Spleen (tissue), 7 donors: Measurements from ENCODE around the gene PAX3.

ENCODE experiments used
- CTCF ChIP-seq, 11 experiments: fragments of 200-600 bp in 7 of 11; fragments of 450-650 bp in 4 of 11; sonication (generic) in 4 of 11; IDR thresholded peaks in 8 of 11; conservative IDR thresholded peaks in 3 of 11; 1 replicate in 7 of 11; 2 replicates in 4 of 11; pipeline versions ENCODE4 v1.4.0 to v1.8.0; 2016 to 2021; ENCODE audit warnings: antibody characterized with exemption in 11 of 11, inconsistent platforms in 4 of 11, mild to moderate bottlenecking in 1 of 11
- POLR2A ChIP-seq, 3 donors: fragments of 450-650 bp; IDR thresholded peaks; one replicate each; pipeline ENCODE4 v1.5.1; 2017; ENCODE audit warnings: antibody characterized with exemption in 3 of 3, mild to moderate bottlenecking in 1 of 3
- POLR2AphosphoS5 ChIP-seq, 3 donors: sonication (generic); formaldehyde crosslinking; IDR thresholded peaks; one replicate each; pipeline ENCODE4 v1.5.1; 2017; ENCODE audit warnings: antibody characterized with exemption in 3 of 3
- donor health status: DM: no; HTN: no; CAD: no; lungs with moderate emphysema.
- donor health status: DM: no; HTN: no; CAD: no.
- donor health status: DM: no; HTN: no; CAD: no.

- TF ChIP-seq POLR2AphosphoS5 (IDR thresholded peaks at IDR 0.05): no peak
- no peak for TF ChIP-seq POLR2A (IDR thresholded peaks at IDR 0.05)
- TF ChIP-seq CTCF (IDR thresholded peaks at IDR 0.05 in 8 of 11, conservative IDR thresholded peaks at IDR 0.05 in 3 of 11): no peak
Observed at GRCh38 chr2:222249444-222249843, 49.4 kb downstream of the PAX3 start.
